Measurements from ENCODE around the gene GNG7.

- no peak for TF ChIP-seq CTCF (IDR thresholded peaks at IDR 0.05; ENCODE audit: low read depth, low read length, poor library complexity, severe bottlenecking)
- no peak for TF ChIP-seq EZH2phosphoT487 (IDR thresholded peaks at IDR 0.05; ENCODE audit: borderline replicate concordance, low read length)
These were observed 61.7 kb downstream of the GNG7 start for GRCh38 chr19:2640563-2641331.

Measured in DOHH2 (cell line).